Motor neuron (in vitro differentiated cells): Measurements from ENCODE around the gene THSD4. TPM values are rescaled to one million over a fixed set of nuclear protein-coding genes. Genes with fewer than 3 reads are reported as not detected.

Experiments used
- ATAC-seq, 8 experiments: fragments of 200-7000 bp; cut with Tn5 transposase; replicated peaks in 6 of 8; 2 replicates each; pipeline ENCODE4 v1.8.0; 2021; ENCODE audit warnings: mild to moderate bottlenecking in 8 of 8, moderate library complexity in 8 of 8
- H3K27ac ChIP-seq, 2 donors: fragments of 250-450 bp; sonication (Bioruptor Pico); 2 replicates each; pipeline ENCODE4 v1.9.0; 2021; ENCODE audit warnings: antibody characterized with exemption in 2 of 2, mild to moderate bottlenecking in 2 of 2, moderate library complexity in 1 of 2
- H3K4me1 ChIP-seq, 2 donors: fragments of 250-450 bp; sonication (Bioruptor Pico); replicated peaks in 1 of 2; 2 replicates each; pipeline ENCODE4 v1.6.1; 2021; ENCODE audit warnings: antibody characterized with exemption in 2 of 2, mild to moderate bottlenecking in 2 of 2, moderate library complexity in 1 of 2
- H3K4me3 ChIP-seq, 5 donors: fragments of 250-450 bp; sonication (Bioruptor Pico); 2 replicates each; pipeline ENCODE4 v1.9.0; 2021; ENCODE audit warnings: antibody characterized with exemption in 5 of 5, mild to moderate bottlenecking in 5 of 5, moderate library complexity in 4 of 5
- WGBS, 10 experiments: fragments of 450-650 bp; shearing (Covaris generic); methylation state at CpG; one replicate each; pipeline ENCODE4 v1.0.0; 2022; 5-methylcytosine and 5-hydroxymethylcytosine counted together
- in situ Hi-C, 9 experiments: fragments of 400-800 bp; cut with MboI; loops; one replicate each; pipeline ENCODE4 v1.15.0; 2021; ENCODE audit warnings: low sequenced_read_pairs in 9 of 9, low pct_unique_long_range_greater_than_20kb in 2 of 9; ENCODE audit not compliant: unreplicated experiment in 9 of 9
- total RNA-seq, 8 experiments: library from RNA; unstranded; fragments of 300-600 nt; gene quantifications; 2 replicates each; pipeline versions ENCODE4 v1.2.3 to v1.2.4, GENCODE V29; 2022

The THSD4 gene
- total RNA-seq, 8 experiments from 2014 or later, result 1.3 to 28.4 (median 6.7) TPM

DNA sequence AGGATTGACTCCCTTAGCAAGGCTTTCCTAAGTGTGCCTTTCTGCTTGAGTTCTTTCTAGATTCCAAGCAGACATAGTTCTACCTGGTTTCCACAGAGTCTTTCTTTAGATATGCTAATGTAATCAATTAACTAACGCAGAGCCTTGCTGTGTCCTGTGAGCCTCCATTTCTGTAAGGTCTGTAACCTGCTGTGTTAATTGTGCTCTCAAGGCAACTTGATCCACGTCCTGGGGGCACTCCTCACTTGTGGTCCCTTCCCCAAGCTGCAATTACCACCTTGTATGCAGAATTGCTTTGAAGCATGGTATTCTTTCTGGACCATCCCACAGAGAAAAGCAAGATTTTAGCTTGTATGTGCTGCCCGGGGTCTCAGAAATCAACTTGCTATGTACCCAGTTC, 29.5 kb upstream of the THSD4 start:
- Histone ChIP-seq H3K4me1 (no peaks in the 10 kb centered on the region), H3K27ac (no peak overlapping the region), H3K4me3 (no peak overlapping the region)
- in situ Hi-C loops, result no loop called here
- 14 to 100% (median 43%) methylated on average over 1 to 3 of the region's 3 CpGs; no CpG with 5 or more reads in 1 of the 10 experiments for WGBS, 10 experiments
- ATAC-seq, result no peak

DNA sequence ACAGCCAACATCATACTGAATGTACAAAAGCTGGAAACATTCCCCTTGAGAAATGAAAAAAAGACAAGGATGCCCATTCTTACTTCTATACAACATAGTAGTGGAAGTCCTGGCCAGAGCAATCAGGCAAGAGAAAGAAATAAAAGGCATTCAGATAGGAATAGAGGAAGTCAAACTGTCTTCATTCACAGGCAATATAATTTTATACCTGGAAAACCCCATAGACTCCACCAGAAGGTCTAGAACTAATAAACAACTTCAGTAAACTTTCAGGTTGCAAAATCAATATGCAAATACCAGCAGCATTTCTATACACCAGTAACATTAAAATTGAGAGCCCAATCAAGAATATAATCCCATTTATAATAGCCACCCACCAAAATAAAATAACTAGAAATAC, 27.1 kb upstream of the THSD4 start:
- Histone ChIP-seq H3K4me3 (no peak overlapping the region), H3K4me1 (no peaks in the 10 kb centered on the region), H3K27ac (no peak overlapping the region)
- ATAC-seq, result no peak
- in situ Hi-C loops, result no loop called here

DNA sequence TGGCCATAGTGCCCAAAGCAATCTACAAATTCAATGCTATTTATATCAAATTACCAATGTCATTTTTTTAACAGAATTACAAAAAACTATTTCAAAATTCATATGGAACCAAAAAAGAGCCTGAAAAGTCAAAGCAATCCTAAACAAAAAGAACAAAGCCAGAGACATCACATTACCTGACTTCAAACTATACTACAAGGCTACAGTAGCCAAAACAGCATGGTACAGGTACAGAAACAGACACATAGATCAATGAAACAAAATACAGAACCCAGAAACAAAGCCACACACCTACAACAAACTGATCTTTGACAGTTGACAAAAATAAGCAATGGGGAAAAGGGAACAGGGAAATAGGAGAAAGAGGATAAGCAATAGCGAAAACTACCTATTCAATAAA, 26.6 kb upstream of the THSD4 start:
- ATAC-seq, result no peak
- WGBS, 10 experiments, result 40 to 100% (median 85%) methylated on average over 1 of the region's 1 CpG; no CpG with 5 or more reads in 3 of the 10 experiments
- no peak overlapping the region for H3K4me3 ChIP-seq
- no peaks in the 10 kb centered on the region for H3K4me1 ChIP-seq
- H3K27ac ChIP-seq, result no peak overlapping the region
- in situ Hi-C loops, result no loop called here

DNA sequence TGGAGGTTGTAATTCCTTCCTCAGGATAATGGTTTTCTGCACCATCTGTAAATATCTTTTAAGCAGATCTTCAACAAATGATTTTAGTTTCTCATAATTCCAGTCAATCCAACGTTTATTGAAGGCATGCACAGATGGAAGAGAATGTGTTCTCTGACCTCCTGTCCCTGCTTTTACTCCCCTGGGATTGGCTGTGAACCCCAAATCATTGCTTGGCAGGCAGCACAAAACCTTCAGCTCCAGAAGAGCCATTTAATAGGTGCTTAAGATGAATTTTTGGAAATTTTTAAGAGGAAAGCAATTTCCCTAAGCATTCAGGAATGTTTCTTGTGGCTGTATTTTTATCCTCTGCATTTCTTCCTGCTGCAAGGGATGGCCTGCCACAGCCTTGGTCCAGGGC, 25.5 kb upstream of the THSD4 start:
- no peaks in the 10 kb centered on the region for H3K4me1 ChIP-seq
- no peak for ATAC-seq
- in situ Hi-C loops, result no loop called here
- no peak overlapping the region for H3K4me3 ChIP-seq
- WGBS, 10 experiments, result 0 to 100% (median 57%) methylated on average over 1 of the region's 1 CpG; no CpG with 5 or more reads in 4 of the 10 experiments
- H3K27ac ChIP-seq, result no peak overlapping the region

DNA sequence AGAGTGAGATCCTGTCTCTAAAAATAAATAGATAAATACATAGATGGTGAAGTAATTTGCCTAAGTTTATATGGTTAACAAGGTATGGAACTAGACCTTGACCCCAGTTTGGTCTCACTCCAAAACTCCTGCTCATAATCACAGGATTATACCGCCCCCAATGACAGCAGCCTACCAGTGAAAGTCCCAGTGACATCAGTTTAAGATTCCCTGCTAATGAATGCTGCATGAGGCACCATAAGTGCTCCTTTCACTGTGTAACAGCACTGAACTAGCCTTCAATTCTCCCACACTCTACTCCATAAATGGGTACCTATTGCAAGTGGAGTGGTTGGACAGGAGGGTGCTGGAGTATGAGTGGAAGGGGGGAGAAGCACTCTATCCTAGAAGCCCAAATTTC, 23.7 kb upstream of the THSD4 start:
- Histone ChIP-seq H3K27ac (no peak overlapping the region), H3K4me3 (no peak overlapping the region), H3K4me1 (no peaks in the 10 kb centered on the region)
- in situ Hi-C loops, result no loop called here
- no peak for ATAC-seq
- WGBS, 10 experiments, result 40 to 100% (median 75%) methylated on average over 1 of the region's 1 CpG; no CpG with 5 or more reads in 6 of the 10 experiments

DNA sequence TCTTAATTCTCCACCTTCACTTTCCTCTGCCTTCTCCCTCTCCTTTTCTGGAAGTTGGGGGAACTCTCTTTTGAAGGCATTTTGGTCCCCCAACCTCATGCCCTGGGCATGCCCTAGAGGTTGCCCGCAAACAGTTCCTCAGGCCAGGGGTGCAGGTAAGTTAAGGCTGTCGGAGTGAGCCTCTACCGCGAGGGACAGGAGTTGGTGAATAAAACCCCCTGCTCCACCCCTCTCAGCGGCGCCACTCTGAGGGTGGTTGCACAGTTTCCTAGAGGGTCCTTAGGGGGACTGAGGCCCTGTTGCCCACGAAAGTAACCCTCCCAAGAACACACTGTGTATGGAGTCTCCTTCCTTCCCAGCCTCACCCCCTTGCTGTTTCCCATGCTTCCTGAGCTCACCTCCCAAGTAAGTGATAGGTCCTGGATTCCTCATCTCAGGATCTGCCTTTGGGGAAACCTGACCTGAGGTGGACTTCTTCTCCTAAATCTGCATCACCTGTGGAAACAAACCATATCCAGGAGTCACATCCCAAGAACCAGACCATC, 23.1 kb upstream of the THSD4 start:
- WGBS, 10 experiments, result 50 to 94% (median 84%) methylated on average over 2 to 7 of the region's 7 CpGs; no CpG with 5 or more reads in 6 of the 10 experiments
- no peak overlapping the region for H3K4me3 ChIP-seq
- in situ Hi-C loops, result no loop called here
- H3K27ac ChIP-seq, result no peak overlapping the region
- no peak for ATAC-seq
- no peaks in the 10 kb centered on the region for H3K4me1 ChIP-seq

DNA sequence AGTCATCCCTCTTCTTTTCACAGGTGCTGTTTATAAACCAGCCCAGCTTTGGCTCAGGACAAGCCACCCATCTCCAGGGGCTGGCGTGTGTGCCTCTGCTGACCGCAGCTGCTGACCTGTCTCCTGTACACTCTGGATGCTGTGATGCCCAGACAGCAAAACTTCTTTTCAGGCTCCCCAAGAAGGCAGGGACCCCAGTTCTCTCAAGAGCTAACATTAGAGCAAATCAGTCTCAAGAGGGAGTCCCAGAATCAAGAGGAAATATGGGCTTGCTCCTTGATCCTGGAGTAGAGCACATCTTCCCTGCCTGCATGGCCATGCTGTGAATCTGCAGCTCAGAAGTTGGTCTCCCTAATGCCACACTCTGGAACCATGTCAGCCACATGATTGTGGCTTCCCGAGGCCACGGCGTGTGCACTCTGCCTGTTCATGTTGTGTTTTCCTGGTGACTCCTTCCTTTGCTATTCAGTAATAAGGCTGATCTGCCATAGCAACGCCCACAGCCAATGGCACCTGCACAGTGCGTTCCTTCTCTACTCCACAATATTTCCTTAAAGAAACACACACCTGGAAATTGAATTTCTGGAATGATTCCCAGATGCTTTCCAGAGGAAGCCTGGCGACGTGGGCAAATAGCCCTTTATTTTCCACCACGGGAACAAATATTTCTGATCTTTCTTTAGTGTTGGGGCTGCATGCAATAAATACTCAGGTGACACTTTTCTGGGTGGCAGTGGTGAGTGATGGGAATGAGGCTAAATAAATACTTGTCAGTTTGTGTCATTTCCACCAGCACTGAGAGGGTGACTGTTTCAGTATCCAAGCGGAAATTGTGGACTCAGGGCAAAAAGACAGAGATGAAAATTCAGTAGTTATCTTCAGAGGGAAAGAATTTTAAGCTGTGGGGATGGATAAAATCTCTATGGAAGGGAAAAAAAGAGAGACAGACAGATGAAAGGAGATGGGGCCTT, 21.9 kb upstream of the THSD4 start:
- Histone ChIP-seq H3K4me1 (no peaks in the 10 kb centered on the region), H3K27ac (no peak overlapping the region), H3K4me3 (no peak overlapping the region)
- in situ Hi-C loops, result no loop called here
- peak in 4 of 8 experiments; percentile 69 to 92 (median 89) for ATAC-seq
- 8 to 100% (median 88%) methylated on average over 2 to 10 of the region's 11 CpGs; no CpG with 5 or more reads in 1 of the 10 experiments for WGBS, 10 experiments

DNA sequence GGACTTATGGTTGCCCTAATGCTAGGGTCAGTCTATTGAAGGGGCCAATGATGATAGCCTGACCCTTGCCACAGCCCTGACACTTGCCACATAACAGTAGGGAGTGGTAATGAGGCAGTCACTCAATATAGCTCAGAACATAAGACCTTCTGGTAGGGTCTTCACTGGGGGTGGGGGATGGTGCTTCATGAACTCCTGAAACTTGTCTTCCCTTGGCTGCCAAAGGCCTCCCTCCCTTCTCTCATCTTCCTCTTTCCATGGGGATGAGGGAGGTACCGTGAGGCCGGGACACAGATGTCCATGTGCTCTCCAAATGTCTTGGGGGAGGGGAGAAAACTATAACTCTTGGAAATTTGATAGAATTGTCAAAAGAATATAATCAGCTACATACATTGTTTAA, 21.1 kb upstream of the THSD4 start:
- Histone ChIP-seq H3K27ac (no peak overlapping the region), H3K4me1 (no peaks in the 10 kb centered on the region), H3K4me3 (no peak overlapping the region)
- WGBS, 10 experiments, result 23 to 100% (median 100%) methylated on average over 1 to 2 of the region's 2 CpGs; no CpG with 5 or more reads in 5 of the 10 experiments
- in situ Hi-C loops, result no loop called here
- no peak for ATAC-seq

DNA sequence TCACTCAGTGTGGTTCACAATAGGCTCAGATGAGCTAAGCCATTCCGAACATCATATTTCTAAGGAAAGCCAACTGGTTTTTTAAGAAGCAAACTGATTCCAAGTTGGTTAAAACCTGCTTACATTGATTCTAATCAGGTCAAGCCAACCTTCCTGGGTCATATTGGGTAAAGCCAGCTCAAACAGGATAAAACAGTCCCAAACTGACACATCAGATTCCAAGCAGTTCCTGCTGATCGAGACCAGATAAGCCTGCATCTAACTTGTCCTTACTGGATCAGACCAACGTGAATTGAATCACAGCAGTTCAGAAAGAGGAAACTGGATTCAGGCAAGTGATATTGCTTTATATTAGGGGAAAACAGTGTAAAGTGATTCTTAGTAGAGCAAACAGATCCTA, 18.6 kb upstream of the THSD4 start:
- in situ Hi-C loops, result no loop called here
- Histone ChIP-seq H3K4me1 (no peaks in the 10 kb centered on the region), H3K27ac (no peak overlapping the region), H3K4me3 (no peak overlapping the region)
- 40 to 93% (median 60%) methylated on average over 1 to 3 of the region's 3 CpGs; no CpG with 5 or more reads in 1 of the 10 experiments for WGBS, 10 experiments
- ATAC-seq, result no peak

DNA sequence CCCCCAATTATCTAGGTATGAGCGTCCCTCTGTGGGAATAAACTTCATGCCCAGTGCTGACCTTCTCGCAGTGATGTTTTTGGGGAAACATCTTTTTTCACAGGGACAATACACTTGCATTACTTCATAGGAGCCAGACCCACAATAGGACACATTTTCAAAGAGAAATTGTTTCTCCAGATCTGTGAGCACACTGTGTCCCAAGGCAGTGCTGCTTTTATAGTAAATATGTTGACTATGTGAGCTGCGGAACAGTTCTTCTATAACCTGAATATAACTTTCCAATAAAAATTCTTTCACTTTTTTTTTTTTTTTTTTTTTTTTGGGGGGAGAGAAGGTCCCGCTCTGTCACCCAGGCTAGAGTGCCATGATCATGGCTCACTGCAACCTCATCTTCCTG, 17.4 kb upstream of the THSD4 start:
- ATAC-seq, result no peak
- WGBS, 10 experiments, result 75 to 100% (median 94%) methylated on average over 1 to 3 of the region's 4 CpGs; no CpG with 5 or more reads in 2 of the 10 experiments
- Histone ChIP-seq H3K4me3 (no peak overlapping the region), H3K4me1 (no peaks in the 10 kb centered on the region), H3K27ac (no peak overlapping the region)
- in situ Hi-C loops, result no loop called here

DNA sequence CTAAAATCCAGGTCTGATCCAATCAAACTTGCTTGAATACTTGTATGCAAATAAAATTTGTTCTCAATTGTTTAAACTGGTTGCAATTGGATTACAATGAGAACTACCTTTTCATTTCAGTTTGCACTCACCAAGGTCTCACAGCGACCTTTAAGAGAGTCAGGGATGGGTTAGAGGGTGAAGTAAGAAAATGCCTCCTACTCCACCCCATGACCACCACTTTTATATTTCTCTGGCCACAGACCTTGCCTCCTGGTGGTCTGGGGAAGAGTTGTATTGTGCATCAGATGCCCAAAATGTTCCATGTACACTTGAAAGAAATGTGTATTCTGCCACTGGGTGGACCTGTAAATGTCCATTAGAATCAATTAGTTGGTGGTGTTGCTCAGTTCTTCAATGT, 16.4 kb upstream of the THSD4 start:
- WGBS, 10 experiments, result 0 to 100% (median 100%) methylated on average over 1 of the region's 1 CpG; no CpG with 5 or more reads in 5 of the 10 experiments
- Histone ChIP-seq H3K27ac (no peak overlapping the region), H3K4me3 (no peak overlapping the region), H3K4me1 (no peaks in the 10 kb centered on the region)
- in situ Hi-C loops, result no loop called here
- ATAC-seq, result no peak

DNA sequence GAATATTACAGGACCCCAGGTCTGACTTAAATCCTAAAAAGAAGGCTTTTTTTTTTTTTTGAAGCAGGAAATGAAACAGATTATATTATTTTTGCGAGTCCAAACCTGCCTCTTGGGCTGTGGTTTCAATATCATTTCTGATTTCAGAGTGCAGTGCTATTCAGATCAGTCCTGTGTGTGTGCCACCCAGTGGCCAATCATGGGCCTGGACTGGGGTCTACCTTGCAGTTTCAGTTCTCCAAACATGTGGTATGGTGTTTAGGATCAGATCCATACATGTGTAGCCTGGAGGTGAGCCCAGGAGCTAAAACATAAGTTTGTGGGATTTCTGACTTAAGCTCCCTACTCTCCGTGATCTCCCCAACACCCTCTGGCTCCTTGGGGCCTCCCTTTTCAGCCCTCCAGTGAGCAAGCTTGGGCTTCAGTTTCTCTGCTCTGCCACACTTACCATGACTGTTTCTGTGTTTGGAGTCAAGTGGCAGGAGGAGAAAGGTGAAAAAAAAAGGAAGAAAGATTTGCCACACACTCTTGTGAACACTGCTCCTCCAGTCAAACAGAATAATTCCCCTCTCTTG, 12.1 kb upstream of the THSD4 start:
- ATAC-seq, result peak in 4 of 8 experiments; percentile 56 to 97 (median 92)
- in situ Hi-C loops, result loop anchor here in 1 of 9 experiments (25.0 kb wide), 1 partner anchor 334 kb away; no protein-coding TSS in a partner anchor
- H3K27ac ChIP-seq, result no peak overlapping the region
- H3K4me3 ChIP-seq, result no peak overlapping the region
- 0 to 100% (median 25%) methylated on average over 1 of the region's 2 CpGs; no CpG with 5 or more reads in 5 of the 10 experiments for WGBS, 10 experiments
- H3K4me1 ChIP-seq, result no peaks in the 10 kb centered on the region

DNA sequence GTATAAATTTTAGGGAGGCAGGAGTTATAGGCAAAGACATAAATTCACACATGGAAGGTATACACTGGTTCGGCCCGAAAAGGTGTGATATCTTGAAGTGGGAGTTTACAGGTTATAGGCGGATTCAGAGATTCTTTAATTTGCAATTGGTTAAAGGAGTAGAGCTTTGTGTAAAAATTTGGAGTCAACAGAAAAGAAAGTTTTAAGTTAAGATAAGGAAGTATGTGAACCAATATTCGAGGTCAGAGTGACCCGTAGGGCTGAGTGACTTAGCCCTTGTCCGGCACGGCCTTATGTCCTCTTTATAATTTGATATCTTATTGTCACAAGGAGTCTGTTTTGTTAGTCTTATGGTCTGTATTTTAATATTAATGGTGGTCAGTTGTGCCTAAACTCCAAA, 10.6 kb upstream of the THSD4 start:
- Histone ChIP-seq H3K27ac (no peak overlapping the region), H3K4me3 (no peak overlapping the region), H3K4me1 (peaks cover 3 to 4% of the 10 kb centered on the region in 2 donors)
- 40 to 100% (median 87%) methylated on average over 1 to 7 of the region's 7 CpGs for WGBS, 10 experiments
- in situ Hi-C loops, result loop anchor here in 1 of 9 experiments (25.0 kb wide), 1 partner anchor 333 kb away; no protein-coding TSS in a partner anchor
- no peak for ATAC-seq
